Sigmoid colon (tissue), 7 donors: Measurements from ENCODE around the gene ANP32A. TPM values are rescaled to one million over a fixed set of nuclear protein-coding genes. Genes with fewer than 3 reads are reported as not detected.

Source experiments
- DNase-seq: peaks from one replicate; pipeline ENCODE4 v3.0.0-alpha.2; 2019
- H3K27ac ChIP-seq, 4 donors: fragments of 200-600 bp; sonication (generic); one replicate each; pipeline ENCODE4 v1.5.1; 2016 to 2019; ENCODE audit warnings: mild to moderate bottlenecking in 1 of 4
- H3K27me3 ChIP-seq, 3 donors: fragments of 200-600 bp; sonication (generic); one replicate each; pipeline ENCODE4 v1.5.1; 2019; ENCODE audit warnings: mild to moderate bottlenecking in 1 of 3
- H3K36me3 ChIP-seq, 4 donors: fragments of 200-600 bp; sonication (generic); one replicate each; pipeline ENCODE4 v1.5.1; 2016 to 2019
- H3K4me1 ChIP-seq, 4 donors: fragments of 200-600 bp; sonication (generic); one replicate each; pipeline ENCODE4 v1.5.1; 2017 to 2019
- H3K4me3 ChIP-seq, 4 donors: fragments of 200-600 bp; sonication (generic); one replicate each; pipeline ENCODE4 v1.5.1; 2017 to 2019; ENCODE audit warnings: mild to moderate bottlenecking in 2 of 4, moderate library complexity in 1 of 4
- H3K9me3 ChIP-seq, 4 donors: fragments of 200-600 bp in 3 of 4; sonication (generic) in 3 of 4; one replicate each; pipeline versions ENCODE4 v1.5.1 to v1.6.1; 2013 to 2019
- CTCF ChIP-seq, 4 experiments: fragments of 450-650 bp in 3 of 4; fragments of 200-600 bp in 1 of 4; IDR thresholded peaks; one replicate each; pipeline ENCODE4 v1.5.1; 2016 to 2019; ENCODE audit warnings: antibody characterized with exemption in 4 of 4, mild to moderate bottlenecking in 3 of 4, moderate library complexity in 2 of 4
- EP300 ChIP-seq, 4 donors: sonication (generic); formaldehyde crosslinking; IDR thresholded peaks; one replicate each; pipeline ENCODE4 v1.6.1; 2017; ENCODE audit warnings: antibody characterized with exemption in 4 of 4
- POLR2A ChIP-seq, 2 donors: fragments of 450-650 bp; IDR thresholded peaks; one replicate each; pipeline ENCODE4 v1.6.1; 2016; ENCODE audit warnings: antibody characterized with exemption in 2 of 2, mild to moderate bottlenecking in 2 of 2, moderate library complexity in 2 of 2
- POLR2AphosphoS5 ChIP-seq, 4 donors: sonication (generic); formaldehyde crosslinking; IDR thresholded peaks; one replicate each; pipeline ENCODE4 v1.6.1; 2017; ENCODE audit warnings: antibody characterized with exemption in 4 of 4
- WGBS, 2 donors: extraction: QIAGEN DNeasy Blood & Tissue Kit; methylation state at CpG; one replicate each; pipeline ENCODE4 v1.1.7; 2013; 5-methylcytosine and 5-hydroxymethylcytosine counted together
- intact Hi-C: fragments of 100-400 bp; cut with DNase I; formaldehyde crosslinking; loops from one replicate; pipeline ENCODE4 v1.15.1; 2023
- polyA plus RNA-seq, 3 donors: library from polyadenylated mRNA; stranded (reverse); fragments of 200-250 nt; gene quantifications; one replicate each; pipeline ENCODE4 v1.2.3, GENCODE V29; 2013
- total RNA-seq, 4 donors: library from RNA; depleted of rRNA; stranded (reverse); fragments of >200 nt; gene quantifications; one replicate each; pipeline ENCODE4 v1.1.0, GENCODE V29; 2016
- donor health status: healthy with polysubstance abuse.
- donor health status: Bipolar disorder and iron deficiency.
- donor health status: healthy.

Gene ANP32A
- total and polyA plus RNA-seq, 7 donors = 37.6 to 152 (median 67.3) TPM

- no peak for DNase-seq
- H3K27me3 ChIP-seq = no peaks in the 10 kb centered on the region
- no peaks in the 10 kb centered on the region for H3K36me3 ChIP-seq
- no peak overlapping the region for H3K4me3 ChIP-seq
- intact Hi-C loops = no loop called here
- H3K9me3 ChIP-seq = no peaks in the 10 kb centered on the region
- 86 to 89% methylated on average over 6 of the region's 6 CpGs for WGBS, 2 donors
- H3K27ac ChIP-seq = peak overlapping the region in 3 of 4 donors; percentile 45 to 67 (median 66)
- peaks cover 0 to 62% (median 49%) of the 10 kb centered on the region in 4 donors for H3K4me1 ChIP-seq
- TF ChIP-seq CTCF (IDR thresholded peaks at IDR 0.05) (no peak), POLR2A (IDR thresholded peaks at IDR 0.05) (no peak)
These were observed 6.1 kb downstream of the ANP32A start for GRCh38 chr15:68814596-68814995.

- whole genome bisulfite sequencing, 2 donors = 35 to 53% methylated on average over 4 of the region's 4 CpGs
- Histone ChIP-seq H3K27ac (peak overlapping the region; percentile 12 to 67 (median 62)), H3K4me3 (no peak overlapping the region), H3K4me1 (peaks cover 0 to 80% (median 59%) of the 10 kb centered on the region in 4 donors), H3K36me3 (no peaks in the 10 kb centered on the region), H3K9me3 (no peaks in the 10 kb centered on the region), H3K27me3 (no peaks in the 10 kb centered on the region)
- DNase-seq = peak; percentile 69
- intact Hi-C loops = loop anchor here (2.0 kb wide), 1 partner anchor 18 kb away; no protein-coding TSS in a partner anchor
- no peak for TF ChIP-seq EP300 (IDR thresholded peaks at IDR 0.05)
- no peak for TF ChIP-seq CTCF (IDR thresholded peaks at IDR 0.05)
- no peak for TF ChIP-seq POLR2AphosphoS5 (IDR thresholded peaks at IDR 0.05)
These were observed 7.9 kb downstream of the ANP32A start for GRCh38 chr15:68812597-68813431.

- TF ChIP-seq POLR2A (IDR thresholded peaks at IDR 0.05) (no peak), CTCF (IDR thresholded peaks at IDR 0.05) (no peak), EP300 (IDR thresholded peaks at IDR 0.05) (no peak), POLR2AphosphoS5 (IDR thresholded peaks at IDR 0.05) (no peak)
- 91 to 93% methylated on average over 8 of the region's 8 CpGs for WGBS, 2 donors
- Histone ChIP-seq H3K9me3 (no peaks in the 10 kb centered on the region), H3K27me3 (no peaks in the 10 kb centered on the region), H3K4me3 (no peak overlapping the region), H3K36me3 (no peaks in the 10 kb centered on the region), H3K27ac (peak overlapping the region; percentile 12 to 67 (median 62)), H3K4me1 (peaks cover 0 to 88% (median 66%) of the 10 kb centered on the region in 4 donors)
- no peak for DNase-seq
- intact Hi-C loops = loop anchor here (2.0 kb wide), 1 partner anchor 17 kb away; no protein-coding TSS in a partner anchor
These were observed 8.6 kb downstream of the ANP32A start for GRCh38 chr15:68812069-68812468.

GRCh38 chr15:68809517-68809916 is 11.2 kb downstream of the ANP32A start:
- WGBS, 2 donors = 86% methylated on average over 9 of the region's 9 CpGs
- intact Hi-C loops = no loop called here
- no peaks in the 10 kb centered on the region for H3K27me3 ChIP-seq
- no peak overlapping the region for H3K4me3 ChIP-seq
- H3K4me1 ChIP-seq = peaks cover 0 to 83% (median 65%) of the 10 kb centered on the region in 4 donors
- no peaks in the 10 kb centered on the region for H3K9me3 ChIP-seq
- TF ChIP-seq CTCF (IDR thresholded peaks at IDR 0.05) (no peak), POLR2A (IDR thresholded peaks at IDR 0.05) (no peak), EP300 (IDR thresholded peaks at IDR 0.05) (no peak), POLR2AphosphoS5 (IDR thresholded peaks at IDR 0.05) (no peak)
- DNase-seq = peak; percentile 27
- no peaks in the 10 kb centered on the region for H3K36me3 ChIP-seq
- no peak overlapping the region for H3K27ac ChIP-seq
